GM12878 (cell line): ENCODE data around the gene RAB24.

Experiments
- CHD4 ChIP-seq: fragments of 200-600 bp; sonication (generic); IDR thresholded peaks from 2 replicates; pipeline ENCODE4 v1.6.1; 2016; ENCODE audit warnings: mild to moderate bottlenecking
- CTCF ChIP-seq, 3 experiments: IDR thresholded peaks in 2 of 3; conservative IDR thresholded peaks in 1 of 3; 2 replicates each; pipeline ENCODE4 v1.5.1; 2011; ENCODE audit warnings: low read depth in 3 of 3, low read length in 3 of 3, mild to moderate bottlenecking in 3 of 3, control low read depth in 2 of 3, moderate library complexity in 2 of 3, inconsistent platforms in 1 of 3, mixed read lengths in 1 of 3; ENCODE audit not compliant: control insufficient read depth in 2 of 3, insufficient read depth in 1 of 3; ENCODE audit errors: extremely low read depth in 1 of 3
- GATAD2B ChIP-seq: fragments of 450-650 bp; conservative IDR thresholded peaks from 2 replicates; pipeline ENCODE4 v1.6.1; 2017; ENCODE audit warnings: low read depth, mild to moderate bottlenecking, moderate library complexity
- IKZF1 ChIP-seq: fragments of 450-650 bp; conservative IDR thresholded peaks from 2 replicates; pipeline ENCODE4 v1.6.1; 2017; ENCODE audit warnings: antibody characterized with exemption, mild to moderate bottlenecking
- RUNX3 ChIP-seq: IDR thresholded peaks from 2 replicates; pipeline ENCODE4 v1.6.1; 2012; ENCODE audit warnings: low read length, inconsistent platforms
- SRF ChIP-seq, 2 experiments: IDR thresholded peaks; 2 replicates each; pipeline ENCODE4 v1.6.1; 2011; ENCODE audit warnings: low read depth in 2 of 2, low read length in 2 of 2, mild to moderate bottlenecking in 1 of 2, moderate library complexity in 1 of 2
- TCF7 ChIP-seq: IDR thresholded peaks from 2 replicates; pipeline ENCODE4 v1.6.1; 2014; ENCODE audit warnings: antibody characterized with exemption, borderline replicate concordance
- ZNF592 ChIP-seq: fragments of 450-650 bp; IDR thresholded peaks from 2 replicates; pipeline ENCODE4 v1.6.1; 2017; ENCODE audit warnings: mild to moderate bottlenecking, moderate library complexity
- TF ChIP-seq, protein P1 (sequence below): IDR thresholded peaks from 2 replicates; pipeline ENCODE4 v1.6.1; 2011; ENCODE audit warnings: borderline replicate concordance, low read depth, mild to moderate bottlenecking, moderate library complexity, mixed read lengths, low read length; ENCODE audit not compliant: insufficient read depth; ENCODE audit errors: extremely low read length

DNA sequence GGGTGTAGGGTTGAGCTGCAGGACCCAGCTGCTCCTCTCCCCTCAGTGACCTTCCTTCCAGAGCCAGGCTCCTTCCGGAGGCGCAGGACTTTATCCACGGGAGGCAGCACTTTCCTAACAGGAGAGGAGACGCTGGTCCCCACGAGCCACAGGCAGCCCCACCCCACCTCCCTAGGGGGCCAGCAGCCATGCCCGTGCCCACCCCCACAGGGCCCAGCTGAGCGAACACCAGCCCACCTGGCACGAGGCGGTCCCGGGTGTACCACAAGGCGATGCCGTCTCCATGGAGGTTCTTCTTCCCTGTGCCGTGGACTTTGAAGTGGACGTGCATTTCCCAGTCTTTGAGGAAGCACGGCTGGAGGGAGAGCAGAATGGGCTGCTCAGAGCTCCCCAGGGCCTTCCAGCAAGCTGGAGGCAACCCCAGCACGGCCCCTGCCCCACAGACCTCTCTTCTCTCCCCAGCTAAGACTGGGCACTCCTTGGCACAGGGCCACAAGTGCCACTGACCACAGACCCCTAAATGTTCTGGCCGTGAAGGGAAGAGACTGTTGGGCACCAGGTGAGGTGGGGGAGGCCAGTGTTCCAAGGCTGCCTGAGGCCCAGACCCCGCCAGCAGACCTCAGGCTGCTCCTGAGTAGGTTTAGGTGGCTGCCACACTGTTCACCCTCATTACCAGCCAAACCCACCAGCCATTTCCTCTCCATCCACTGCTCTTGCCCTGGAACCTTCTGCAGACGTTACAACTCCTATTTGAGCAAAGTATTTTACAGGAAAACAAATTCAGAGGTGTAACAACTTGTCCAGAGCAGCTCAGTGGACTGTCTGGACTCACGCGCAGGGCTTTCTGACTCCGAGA, 35.0 kb upstream of the RAB24 start:
- TF ChIP-seq CTCF (IDR thresholded peaks at IDR 0.05 in 2 of 3, conservative IDR thresholded peaks at IDR 0.05 in 1 of 3; ENCODE audit: control insufficient read depth in 2 of 3, extremely low read depth in 1 of 3, insufficient read depth in 1 of 3, low read depth in 3 of 3, low read length in 3 of 3) (no peak), RUNX3 (no peak), CHD4 (no peak), GATAD2B (no peak), IKZF1 (no peak), ZNF592 (no peak), TCF7 (no peak), SRF (IDR thresholded peaks at IDR 0.05; ENCODE audit: low read depth in 2 of 2, low read length in 2 of 2) (no peak)
- TF ChIP-seq, protein P1, sequence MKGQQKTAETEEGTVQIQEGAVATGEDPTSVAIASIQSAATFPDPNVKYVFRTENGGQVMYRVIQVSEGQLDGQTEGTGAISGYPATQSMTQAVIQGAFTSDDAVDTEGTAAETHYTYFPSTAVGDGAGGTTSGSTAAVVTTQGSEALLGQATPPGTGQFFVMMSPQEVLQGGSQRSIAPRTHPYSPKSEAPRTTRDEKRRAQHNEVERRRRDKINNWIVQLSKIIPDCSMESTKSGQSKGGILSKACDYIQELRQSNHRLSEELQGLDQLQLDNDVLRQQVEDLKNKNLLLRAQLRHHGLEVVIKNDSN: no peak
